ENCODE measurements around the gene ZSCAN12. TPM values are rescaled to one million over a fixed set of nuclear protein-coding genes. Genes with fewer than 3 reads are reported as not detected.
A peak's percentile ranks its signal among the peaks of the same experiment; 100 is the strongest.

Gene ZSCAN12
- total RNA-seq, 1 experiment from 2014 or later, result 12.6 TPM

GRCh38 chr6:28384143-28384533, 15.4 kb downstream of the ZSCAN12 start:
- H3K9me3 Mint-ChIP-seq, result no peaks in the 10 kb centered on the region; a peak in 1 of 5 replicates
- H3K4me2 ChIP-seq (ENCODE audit: insufficient read depth, insufficient read length, low read length), result peak overlapping the region; percentile 80
- H3K79me1 ChIP-seq (ENCODE audit: insufficient read depth, low read depth, low read length, poor library complexity, severe bottlenecking), result no peaks in the 10 kb centered on the region
- no peaks in the 10 kb centered on the region for H3K79me2 ChIP-seq (ENCODE audit: insufficient read depth, low read length)
- no peak overlapping the region for H3K18ac ChIP-seq (ENCODE audit: insufficient read length, low read depth, low read length)
- no CpG with 5 or more reads among the region's 2 CpGs for WGBS (ENCODE audit: extremely low coverage, insufficient read length, low lambda C conversion rate)
- H3K9ac ChIP-seq (ENCODE audit: extremely low read depth, insufficient read length, low read length), result no peak overlapping the region
- H3K36me3 Mint-ChIP-seq (ENCODE audit: insufficient read depth in 1 of 3, low read depth in 3 of 3), result peaks cover 21 to 64% (median 53%) of the 10 kb centered on the region in 3 experiments; a peak in 6 of 7 replicates
- H3K4ac ChIP-seq (ENCODE audit: low read depth, low read length), result no peak overlapping the region
- no peaks in the 10 kb centered on the region for H3K27me3 Mint-ChIP-seq (ENCODE audit: low read depth)
- H3K4me1 ChIP-seq (ENCODE audit: insufficient read depth, low read length), result no peaks in the 10 kb centered on the region
- no peak for DNase-seq
- no peak overlapping the region for H3K27ac ChIP-seq (ENCODE audit: insufficient read length, low read depth, low read length)
- peak overlapping the region in 1 of 3 experiments; percentile 99; a peak in 3 of 7 replicates for H3K27ac Mint-ChIP-seq
- no peak overlapping the region for H3K23ac ChIP-seq (ENCODE audit: insufficient read length, low read depth, low read length)
- no peak overlapping the region for H2AK5ac ChIP-seq (ENCODE audit: insufficient read length, low read length)
- H3K4me3 Mint-ChIP-seq, result peak overlapping the region; percentile 74 to 83; a peak in 3 of 5 replicates
- no peak overlapping the region for H4K91ac ChIP-seq (ENCODE audit: insufficient read length, low read depth, low read length)
- H2BK20ac ChIP-seq (ENCODE audit: low read depth, low read length, poor library complexity, severe bottlenecking), result no peak overlapping the region
- no peak overlapping the region for H2AFZ ChIP-seq (ENCODE audit: low read length)
- H3K14ac ChIP-seq (ENCODE audit: insufficient read depth, low read length), result no peak overlapping the region
- no peak for TF ChIP-seq CTCF (conservative IDR thresholded peaks at IDR 0.05)
- no peak overlapping the region for H3T11ph ChIP-seq (ENCODE audit: low read length)
- H3K27me3 ChIP-seq (ENCODE audit: insufficient read depth, low read length), result no peaks in the 10 kb centered on the region
- peaks cover 5% of the 10 kb centered on the region for H3K23me2 ChIP-seq (ENCODE audit: insufficient read length, low read depth, low read length, poor library complexity, severe bottlenecking)
- H4K5ac ChIP-seq (ENCODE audit: insufficient read length, low read depth, low read length), result no peak overlapping the region
- no peak overlapping the region for H2BK15ac ChIP-seq (ENCODE audit: low read depth, low read length)
- no peak overlapping the region for H2BK12ac ChIP-seq (ENCODE audit: insufficient read length, low read depth, low read length)
- no peak overlapping the region for H4K8ac ChIP-seq (replicated peaks; ENCODE audit: insufficient read length, low read depth, low read length)
- no peaks in the 10 kb centered on the region for H4K20me1 ChIP-seq (ENCODE audit: control insufficient read depth, insufficient read depth, insufficient read length)
- no peaks in the 10 kb centered on the region for H3K9me3 ChIP-seq (ENCODE audit: control insufficient read depth, low read depth, low read length)
- no peak overlapping the region for H3K56ac ChIP-seq (ENCODE audit: insufficient read length, low read depth, low read length)
- H2BK5ac ChIP-seq (ENCODE audit: insufficient read length, low read length), result no peak overlapping the region
- H3K4me1 Mint-ChIP-seq, result peaks cover 11 to 17% of the 10 kb centered on the region in 2 experiments
- no peak overlapping the region for H2BK120ac ChIP-seq (ENCODE audit: low read depth, low read length, poor library complexity, severe bottlenecking)

All from H9 (cell line).